Stimulated activated CD4-positive, alpha-beta T cell treated with anti-CD3 and anti-CD28 coated beads, Interleukin-12 subunit alpha, Interleukin-12 subunit beta, amount 100 ng/mL, for 48 hours (primary cell): ENCODE results near the gene FHAD1.

Experiments
- DNase-seq, 3 donors: peaks; one replicate each; pipeline ENCODE4 v3.0.0-alpha.2; 2020; ENCODE audit warnings: low read depth in 2 of 3, low spot score in 1 of 3

FHAD1 gene

GRCh38 chr1:15218287-15219279 lies 28.4 kb upstream of the FHAD1 start:
- DNase-seq: no peak

- DNase-seq: no peak
Observed at GRCh38 chr1:15219280-15220023, 27.6 kb upstream of the FHAD1 start.

GRCh38 chr1:15220024-15220392 lies 27.0 kb upstream of the FHAD1 start:
- DNase-seq: no peak

GRCh38 chr1:15220825-15221431 lies 26.1 kb upstream of the FHAD1 start:
- no peak for DNase-seq

GRCh38 chr1:15222653-15223303 lies 24.2 kb upstream of the FHAD1 start:
- no peak for DNase-seq

GRCh38 chr1:15224259-15224869 lies 22.7 kb upstream of the FHAD1 start:
- DNase-seq: no peak

DNA sequence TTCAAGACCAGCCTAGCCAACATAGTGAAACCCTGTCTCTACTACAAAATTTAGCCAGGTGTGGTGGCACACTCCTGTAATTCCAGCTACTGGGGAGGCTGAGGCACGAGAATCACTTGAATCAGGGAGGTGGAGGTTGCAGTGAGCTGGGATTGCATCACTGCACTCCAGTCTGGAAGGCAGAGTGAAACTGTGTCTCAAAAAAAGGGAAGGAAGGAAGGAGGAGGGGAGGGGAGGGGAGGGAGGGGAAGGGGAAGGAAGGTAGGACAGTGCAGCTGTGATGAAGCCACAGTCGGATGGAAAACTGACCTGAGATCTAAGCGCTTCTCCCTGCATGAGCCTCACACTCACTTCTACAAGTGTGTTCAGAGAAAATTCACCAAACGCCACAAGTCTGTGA lies 22.0 kb upstream of the FHAD1 start:
- no peak for DNase-seq

DNA sequence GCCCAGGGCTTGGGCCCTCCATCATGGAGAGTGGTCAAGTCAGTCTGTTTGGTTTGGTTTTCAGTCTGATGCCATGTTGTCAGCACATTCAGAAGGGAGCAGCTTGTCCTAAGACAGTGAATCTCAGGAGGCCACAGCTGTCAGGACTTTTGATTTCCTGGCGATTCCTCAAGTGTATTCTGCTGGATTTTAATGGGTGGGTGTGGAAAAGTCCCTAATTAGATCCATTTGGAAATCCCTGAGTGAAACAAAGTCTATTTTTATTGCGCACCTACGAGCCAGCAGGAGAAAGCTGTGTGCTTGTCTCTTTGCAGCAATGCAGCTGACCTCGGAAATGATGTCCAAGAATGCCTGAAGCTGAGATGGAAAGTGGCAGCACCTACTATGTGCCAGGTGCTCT lies 21.6 kb upstream of the FHAD1 start:
- DNase-seq: no peak

DNA sequence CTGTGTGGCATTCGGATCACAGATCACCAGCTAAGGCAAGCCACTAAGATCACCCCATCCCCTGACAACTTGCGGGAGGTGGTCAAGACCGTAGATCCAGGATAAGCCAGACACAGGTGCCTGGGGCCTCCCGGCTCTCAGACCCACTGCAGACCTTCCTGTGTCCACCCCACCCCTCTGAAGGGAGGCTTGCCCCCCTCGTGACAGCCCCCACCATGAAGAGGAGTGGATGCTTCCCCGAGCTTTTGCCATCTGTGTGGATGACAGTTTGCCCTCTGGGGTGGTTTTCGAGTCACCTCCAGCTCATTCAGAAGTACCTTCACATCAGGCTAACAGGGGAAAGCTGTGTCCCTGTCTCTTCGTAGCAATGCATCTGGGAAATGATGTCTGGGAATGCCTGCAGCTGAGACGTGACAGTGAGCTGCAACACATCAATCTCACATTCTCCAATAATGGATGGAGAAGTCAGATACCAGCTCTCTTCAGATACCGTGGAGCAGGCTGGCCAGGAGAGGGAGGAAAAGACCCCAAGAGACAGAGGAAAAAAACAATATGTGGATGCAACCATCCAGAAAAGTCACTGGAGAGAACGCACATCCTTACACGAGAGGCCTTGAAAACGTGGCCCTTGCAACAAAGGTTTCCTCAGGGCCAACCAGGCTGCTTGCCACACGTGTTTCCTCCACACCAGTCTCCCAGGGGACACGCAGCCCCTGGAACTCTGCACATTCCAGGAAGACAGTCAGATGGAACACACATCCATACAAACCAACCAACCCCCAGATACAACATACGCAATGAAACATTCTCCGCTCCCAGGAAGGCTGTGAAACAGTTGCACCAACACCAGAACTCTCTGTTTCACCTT lies 20.4 kb upstream of the FHAD1 start:
- no peak for DNase-seq

GRCh38 chr1:15229707-15230131 lies 17.3 kb upstream of the FHAD1 start:
- no peak for DNase-seq

- DNase-seq: peak in 2 of 3 donors; percentile 16 to 23
Observed at GRCh38 chr1:15231714-15232201, 15.3 kb upstream of the FHAD1 start.

DNA sequence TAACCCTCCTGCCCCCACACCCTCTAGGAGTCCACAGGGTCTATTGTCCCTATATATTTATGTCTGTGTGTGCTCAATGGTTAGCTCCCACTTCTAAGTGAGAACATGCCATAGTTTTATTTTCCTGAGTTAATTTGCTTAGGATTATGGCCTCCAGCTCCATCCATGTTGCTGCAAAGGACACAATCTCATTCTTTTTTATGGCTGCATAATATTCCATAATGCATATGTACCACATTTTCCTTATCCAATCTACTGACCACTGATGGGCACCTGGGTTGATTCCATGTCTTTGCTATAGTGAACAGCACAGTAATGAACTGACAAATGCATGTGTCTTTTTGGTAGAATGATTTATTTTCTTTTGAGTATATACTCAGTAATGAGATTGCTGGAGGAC lies 13.3 kb upstream of the FHAD1 start:
- no peak for DNase-seq

- no peak for DNase-seq
Observed at GRCh38 chr1:15236321-15236721, 10.7 kb upstream of the FHAD1 start.

GRCh38 chr1:15236746-15237145 lies 10.3 kb upstream of the FHAD1 start:
- DNase-seq: no peak

DNA sequence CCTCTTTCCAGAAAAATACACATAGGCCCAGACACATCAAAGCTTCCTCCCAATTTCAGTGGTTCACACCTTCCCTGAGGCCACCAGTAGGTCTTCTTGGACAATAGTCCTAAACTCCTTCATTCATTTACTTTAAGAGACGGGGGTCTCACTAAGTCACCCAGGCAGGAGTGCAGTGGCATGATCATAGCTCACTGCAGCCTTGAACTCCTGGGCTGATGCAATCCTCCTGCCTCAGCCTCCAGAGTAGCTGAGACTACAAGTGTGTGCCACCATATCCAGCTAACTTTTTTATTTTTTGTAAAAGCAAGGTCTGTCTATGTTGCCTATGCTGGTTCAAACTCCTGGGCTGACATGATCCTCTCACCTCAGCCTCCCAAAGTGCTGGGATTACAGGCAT lies 8.2 kb upstream of the FHAD1 start:
- no peak for DNase-seq

- no peak for DNase-seq
Observed at GRCh38 chr1:15242766-15243165, 4.3 kb upstream of the FHAD1 start.

DNA sequence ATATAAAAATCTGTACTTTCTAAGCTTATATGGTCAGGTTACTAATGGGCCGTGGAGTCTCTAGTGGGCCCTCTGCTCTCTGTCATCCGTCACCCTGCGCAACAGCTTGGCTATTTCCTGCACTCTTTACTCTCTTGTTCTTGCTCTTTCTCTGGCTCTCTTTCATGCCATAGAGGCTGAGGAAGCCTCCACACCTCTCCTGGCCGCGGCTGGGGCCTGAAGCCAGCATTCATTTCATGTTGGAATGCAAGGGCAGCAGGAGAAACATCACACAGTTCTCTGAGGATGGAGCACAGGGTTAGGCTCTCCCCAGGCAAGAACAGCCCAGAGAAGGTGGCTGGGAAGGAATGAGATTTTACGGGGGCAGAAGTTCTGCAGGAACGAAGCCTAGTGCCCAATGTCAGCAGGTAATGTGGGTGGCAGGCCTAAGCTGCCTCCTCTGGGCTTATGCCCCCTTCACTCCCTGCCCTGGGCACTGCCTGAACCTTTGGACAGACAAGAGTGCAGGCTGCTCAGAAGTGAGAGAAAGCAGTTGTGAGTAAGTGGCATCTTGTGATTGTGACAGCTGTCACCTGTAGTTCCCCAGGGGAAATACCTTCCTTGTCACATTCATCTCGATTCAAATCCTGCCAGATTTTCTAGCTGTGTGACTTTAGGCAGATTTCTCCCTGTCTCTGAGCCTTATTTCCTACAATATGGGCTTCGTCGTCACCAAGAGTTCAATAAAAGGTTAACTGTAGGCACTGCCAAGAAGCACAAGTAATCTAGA lies 3.6 kb upstream of the FHAD1 start:
- no peak for DNase-seq

DNA sequence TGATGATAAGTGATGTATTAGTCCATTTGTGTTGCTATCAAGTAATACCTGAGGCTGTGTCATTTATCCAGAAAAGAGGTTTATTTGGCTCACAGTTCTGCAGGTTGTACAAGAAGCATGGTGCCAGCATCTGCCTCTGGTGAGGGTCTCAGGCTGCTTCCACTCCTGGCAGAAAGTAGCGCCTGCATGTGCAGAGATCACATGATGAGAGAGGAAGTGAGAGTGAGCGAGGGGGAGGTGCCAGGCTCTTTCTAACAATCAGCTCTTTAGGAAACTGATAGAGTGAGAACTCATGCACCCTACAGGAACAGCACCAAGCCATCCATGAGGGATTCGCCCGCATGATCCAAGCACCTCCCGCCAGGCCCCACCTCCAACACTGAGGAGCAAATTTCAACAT lies 2.2 kb upstream of the FHAD1 start:
- no peak for DNase-seq
